ENCODE measurements around the gene DHRS7B.

- no peak for TF ChIP-seq CTCF (IDR thresholded peaks at IDR 0.05)
- TF ChIP-seq POLR2AphosphoS5 (IDR thresholded peaks at IDR 0.05) = no peak
- TF ChIP-seq POLR2A (IDR thresholded peaks at IDR 0.05) = no peak
- TF ChIP-seq EP300 (IDR thresholded peaks at IDR 0.05) = no peak
Measured at GRCh38 chr17:21218101-21218500, 91.3 kb downstream of the DHRS7B start.
